WTC11 (cell line): ENCODE data around the gene LRFN2.

Experiments used
- ELF4 ChIP-seq: sonication (generic); formaldehyde crosslinking; IDR thresholded peaks from 2 replicates; pipeline ENCODE4 v1.8.1; 2022; ENCODE audit warnings: low read depth, mild to moderate bottlenecking, moderate library complexity, missing genetic modification reagents
- EMX1 ChIP-seq: fragments of 250-450 bp; sonication (Bioruptor Pico); IDR thresholded peaks from 2 replicates; pipeline ENCODE4 v1.8.0; 2021; ENCODE audit warnings: mild to moderate bottlenecking
- HMGA2 ChIP-seq: fragments of 250-450 bp; sonication (Bioruptor Pico); IDR thresholded peaks from 2 replicates; pipeline ENCODE4 v1.4.0; 2021; ENCODE audit warnings: mild to moderate bottlenecking, moderate library complexity
- JUN ChIP-seq: sonication (generic); formaldehyde crosslinking; IDR thresholded peaks from 2 replicates; pipeline ENCODE4 v1.8.0; 2023; ENCODE audit warnings: mild to moderate bottlenecking, missing genetic modification reagents
- TF ChIP-seq, protein P1 (sequence below): fragments of 200-600 bp; IDR thresholded peaks from 2 replicates; pipeline ENCODE4 v1.8.0; 2022; ENCODE audit warnings: antibody characterized with exemption
- TF ChIP-seq, protein P2 (sequence below): sonication (generic); formaldehyde crosslinking; IDR thresholded peaks from 2 replicates; pipeline ENCODE4 v1.8.1; 2022; ENCODE audit warnings: missing genetic modification reagents, borderline replicate concordance
- TF ChIP-seq, protein P3 (sequence below): sonication (generic); formaldehyde crosslinking; IDR thresholded peaks from 2 replicates; pipeline ENCODE4 v1.8.0; 2022; ENCODE audit warnings: mild to moderate bottlenecking, missing genetic modification reagents
- TF ChIP-seq, protein P4 (sequence below): sonication (generic); formaldehyde crosslinking; IDR thresholded peaks from 2 replicates; pipeline ENCODE4 v1.8.1; 2023; ENCODE audit warnings: mild to moderate bottlenecking, moderate library complexity, missing genetic modification reagents
- TF ChIP-seq, protein P5 (sequence below): sonication (generic); formaldehyde crosslinking; IDR thresholded peaks from 2 replicates; pipeline ENCODE4 v1.8.0; 2023; ENCODE audit warnings: missing genetic modification reagents, mild to moderate bottlenecking, borderline replicate concordance

DNA sequence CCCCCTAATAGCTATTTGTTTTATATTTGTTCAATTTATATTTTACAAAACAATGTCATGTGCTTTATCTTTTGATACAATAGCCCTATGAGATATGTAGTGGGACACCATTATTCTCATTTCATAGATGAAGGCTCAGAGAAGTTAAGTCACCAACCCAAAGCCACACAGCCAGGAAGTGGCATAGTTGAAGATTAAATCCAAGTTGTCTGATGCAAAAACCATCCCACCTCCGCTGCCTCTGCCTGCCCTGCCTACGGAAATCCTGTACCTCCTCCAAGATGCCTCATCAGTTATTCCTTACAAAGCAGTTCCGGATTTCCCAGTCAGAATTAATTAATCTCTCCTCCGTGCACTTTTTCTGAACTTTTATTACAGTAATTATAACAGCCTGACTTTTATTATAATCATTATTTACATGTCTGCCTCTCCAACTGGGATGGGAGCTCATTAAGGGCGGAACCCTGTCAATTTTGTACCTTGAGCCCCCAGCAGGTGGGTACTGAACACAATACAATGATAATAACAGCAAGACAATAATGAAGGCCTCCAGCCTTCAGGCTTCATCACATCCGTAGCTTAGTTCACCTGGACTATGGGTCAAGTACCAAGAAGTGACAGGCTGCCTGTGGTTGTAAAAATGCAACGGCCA, 54.7 kb downstream of the LRFN2 start:
- TF ChIP-seq EMX1: no peak
- TF ChIP-seq, protein P1, sequence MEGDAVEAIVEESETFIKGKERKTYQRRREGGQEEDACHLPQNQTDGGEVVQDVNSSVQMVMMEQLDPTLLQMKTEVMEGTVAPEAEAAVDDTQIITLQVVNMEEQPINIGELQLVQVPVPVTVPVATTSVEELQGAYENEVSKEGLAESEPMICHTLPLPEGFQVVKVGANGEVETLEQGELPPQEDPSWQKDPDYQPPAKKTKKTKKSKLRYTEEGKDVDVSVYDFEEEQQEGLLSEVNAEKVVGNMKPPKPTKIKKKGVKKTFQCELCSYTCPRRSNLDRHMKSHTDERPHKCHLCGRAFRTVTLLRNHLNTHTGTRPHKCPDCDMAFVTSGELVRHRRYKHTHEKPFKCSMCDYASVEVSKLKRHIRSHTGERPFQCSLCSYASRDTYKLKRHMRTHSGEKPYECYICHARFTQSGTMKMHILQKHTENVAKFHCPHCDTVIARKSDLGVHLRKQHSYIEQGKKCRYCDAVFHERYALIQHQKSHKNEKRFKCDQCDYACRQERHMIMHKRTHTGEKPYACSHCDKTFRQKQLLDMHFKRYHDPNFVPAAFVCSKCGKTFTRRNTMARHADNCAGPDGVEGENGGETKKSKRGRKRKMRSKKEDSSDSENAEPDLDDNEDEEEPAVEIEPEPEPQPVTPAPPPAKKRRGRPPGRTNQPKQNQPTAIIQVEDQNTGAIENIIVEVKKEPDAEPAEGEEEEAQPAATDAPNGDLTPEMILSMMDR: no peak
- TF ChIP-seq, protein P2, sequence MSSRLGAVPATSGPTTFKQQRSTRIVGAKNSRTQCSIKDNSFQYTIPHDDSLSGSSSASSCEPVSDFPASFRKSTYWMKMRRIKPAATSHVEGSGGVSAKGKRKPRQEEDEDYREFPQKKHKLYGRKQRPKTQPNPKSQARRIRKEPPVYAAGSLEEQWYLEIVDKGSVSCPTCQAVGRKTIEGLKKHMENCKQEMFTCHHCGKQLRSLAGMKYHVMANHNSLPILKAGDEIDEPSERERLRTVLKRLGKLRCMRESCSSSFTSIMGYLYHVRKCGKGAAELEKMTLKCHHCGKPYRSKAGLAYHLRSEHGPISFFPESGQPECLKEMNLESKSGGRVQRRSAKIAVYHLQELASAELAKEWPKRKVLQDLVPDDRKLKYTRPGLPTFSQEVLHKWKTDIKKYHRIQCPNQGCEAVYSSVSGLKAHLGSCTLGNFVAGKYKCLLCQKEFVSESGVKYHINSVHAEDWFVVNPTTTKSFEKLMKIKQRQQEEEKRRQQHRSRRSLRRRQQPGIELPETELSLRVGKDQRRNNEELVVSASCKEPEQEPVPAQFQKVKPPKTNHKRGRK (CRISPR knock-in tag): no peak
- no peak for TF ChIP-seq HMGA2 (CRISPR knock-in tag)
- no peak for TF ChIP-seq ELF4 (CRISPR knock-in tag)
- TF ChIP-seq, protein P3, sequence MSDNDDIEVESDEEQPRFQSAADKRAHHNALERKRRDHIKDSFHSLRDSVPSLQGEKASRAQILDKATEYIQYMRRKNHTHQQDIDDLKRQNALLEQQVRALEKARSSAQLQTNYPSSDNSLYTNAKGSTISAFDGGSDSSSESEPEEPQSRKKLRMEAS (CRISPR knock-in tag): no peak
- no peak for TF ChIP-seq JUN (CRISPR knock-in tag)
- TF ChIP-seq, protein P4, sequence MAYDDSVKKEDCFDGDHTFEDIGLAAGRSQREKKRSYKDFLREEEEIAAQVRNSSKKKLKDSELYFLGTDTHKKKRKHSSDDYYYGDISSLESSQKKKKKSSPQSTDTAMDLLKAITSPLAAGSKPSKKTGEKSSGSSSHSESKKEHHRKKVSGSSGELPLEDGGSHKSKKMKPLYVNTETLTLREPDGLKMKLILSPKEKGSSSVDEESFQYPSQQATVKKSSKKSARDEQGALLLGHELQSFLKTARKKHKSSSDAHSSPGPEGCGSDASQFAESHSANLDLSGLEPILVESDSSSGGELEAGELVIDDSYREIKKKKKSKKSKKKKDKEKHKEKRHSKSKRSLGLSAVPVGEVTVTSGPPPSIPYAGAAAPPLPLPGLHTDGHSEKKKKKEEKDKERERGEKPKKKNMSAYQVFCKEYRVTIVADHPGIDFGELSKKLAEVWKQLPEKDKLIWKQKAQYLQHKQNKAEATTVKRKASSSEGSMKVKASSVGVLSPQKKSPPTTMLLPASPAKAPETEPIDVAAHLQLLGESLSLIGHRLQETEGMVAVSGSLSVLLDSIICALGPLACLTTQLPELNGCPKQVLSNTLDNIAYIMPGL (CRISPR knock-in tag): no peak
- TF ChIP-seq, protein P5, sequence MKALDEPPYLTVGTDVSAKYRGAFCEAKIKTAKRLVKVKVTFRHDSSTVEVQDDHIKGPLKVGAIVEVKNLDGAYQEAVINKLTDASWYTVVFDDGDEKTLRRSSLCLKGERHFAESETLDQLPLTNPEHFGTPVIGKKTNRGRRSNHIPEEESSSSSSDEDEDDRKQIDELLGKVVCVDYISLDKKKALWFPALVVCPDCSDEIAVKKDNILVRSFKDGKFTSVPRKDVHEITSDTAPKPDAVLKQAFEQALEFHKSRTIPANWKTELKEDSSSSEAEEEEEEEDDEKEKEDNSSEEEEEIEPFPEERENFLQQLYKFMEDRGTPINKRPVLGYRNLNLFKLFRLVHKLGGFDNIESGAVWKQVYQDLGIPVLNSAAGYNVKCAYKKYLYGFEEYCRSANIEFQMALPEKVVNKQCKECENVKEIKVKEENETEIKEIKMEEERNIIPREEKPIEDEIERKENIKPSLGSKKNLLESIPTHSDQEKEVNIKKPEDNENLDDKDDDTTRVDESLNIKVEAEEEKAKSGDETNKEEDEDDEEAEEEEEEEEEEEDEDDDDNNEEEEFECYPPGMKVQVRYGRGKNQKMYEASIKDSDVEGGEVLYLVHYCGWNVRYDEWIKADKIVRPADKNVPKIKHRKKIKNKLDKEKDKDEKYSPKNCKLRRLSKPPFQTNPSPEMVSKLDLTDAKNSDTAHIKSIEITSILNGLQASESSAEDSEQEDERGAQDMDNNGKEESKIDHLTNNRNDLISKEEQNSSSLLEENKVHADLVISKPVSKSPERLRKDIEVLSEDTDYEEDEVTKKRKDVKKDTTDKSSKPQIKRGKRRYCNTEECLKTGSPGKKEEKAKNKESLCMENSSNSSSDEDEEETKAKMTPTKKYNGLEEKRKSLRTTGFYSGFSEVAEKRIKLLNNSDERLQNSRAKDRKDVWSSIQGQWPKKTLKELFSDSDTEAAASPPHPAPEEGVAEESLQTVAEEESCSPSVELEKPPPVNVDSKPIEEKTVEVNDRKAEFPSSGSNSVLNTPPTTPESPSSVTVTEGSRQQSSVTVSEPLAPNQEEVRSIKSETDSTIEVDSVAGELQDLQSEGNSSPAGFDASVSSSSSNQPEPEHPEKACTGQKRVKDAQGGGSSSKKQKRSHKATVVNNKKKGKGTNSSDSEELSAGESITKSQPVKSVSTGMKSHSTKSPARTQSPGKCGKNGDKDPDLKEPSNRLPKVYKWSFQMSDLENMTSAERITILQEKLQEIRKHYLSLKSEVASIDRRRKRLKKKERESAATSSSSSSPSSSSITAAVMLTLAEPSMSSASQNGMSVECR (CRISPR knock-in tag): no peak
